WTC11 (cell line): ENCODE measurements around the gene GRIA4. TPM values are rescaled to one million over a fixed set of nuclear protein-coding genes. Genes with fewer than 3 reads are reported as not detected.

Experiments used
- ATAC-seq: fragments of 200-7000 bp; cut with Tn5 transposase; 2 replicates; pipeline ENCODE4 v1.10.0; 2021; ENCODE audit warnings: mild to moderate bottlenecking, moderate library complexity
- CTCF ChIA-PET: fragments of 300-600 bp; sonication (Branson Sonifier 250); formaldehyde crosslinking; loops from one replicate; lab custom pipeline; 2021; ENCODE audit warnings: antibody characterized with exemption; lab: Charles Lee
- POLR2A ChIA-PET: fragments of 350-600 bp; sonication (Branson Sonifier 250); formaldehyde crosslinking; loops from one replicate; lab custom pipeline; 2021; ENCODE audit warnings: antibody characterized with exemption; lab: Charles Lee
- DNase-seq: peaks from one replicate; pipeline ENCODE4 v3.0.0; 2021; ENCODE audit warnings: low spot score
- H3K27ac Mint-ChIP-seq: 2 replicates; pipeline ENCODE4 v1.8.0; 2021; ENCODE audit warnings: mixed read lengths
- H3K27me3 Mint-ChIP-seq: 2 replicates; pipeline ENCODE4 v1.8.0; 2021; ENCODE audit warnings: low read depth, mild to moderate bottlenecking, moderate library complexity, mixed read lengths
- H3K36me3 Mint-ChIP-seq: 2 replicates; pipeline ENCODE4 v1.8.0; 2021; ENCODE audit warnings: mixed read lengths
- H3K4me1 Mint-ChIP-seq: 2 replicates; pipeline ENCODE4 v1.8.0; 2022; ENCODE audit warnings: mixed read lengths
- H3K4me3 Mint-ChIP-seq: 2 replicates; pipeline ENCODE4 v1.8.0; 2021; ENCODE audit warnings: mild to moderate bottlenecking, moderate library complexity, mixed read lengths
- H3K9me3 Mint-ChIP-seq: 2 replicates; pipeline ENCODE4 v1.8.0; 2021; ENCODE audit warnings: mixed read lengths
- FOXP1 ChIP-seq: sonication (generic); formaldehyde crosslinking; IDR thresholded peaks from 2 replicates; pipeline ENCODE4 v1.8.0; 2022; ENCODE audit warnings: missing genetic modification reagents, mild to moderate bottlenecking, moderate library complexity, borderline replicate concordance
- GABPB1 ChIP-seq: sonication (generic); formaldehyde crosslinking; IDR thresholded peaks from 2 replicates; pipeline ENCODE4 v1.8.1; 2023; ENCODE audit warnings: mild to moderate bottlenecking, missing genetic modification reagents
- IRF1 ChIP-seq: sonication (generic); formaldehyde crosslinking; IDR thresholded peaks from 2 replicates; pipeline ENCODE4 v1.8.0; 2023; ENCODE audit warnings: missing genetic modification reagents
- MAX ChIP-seq: sonication (generic); formaldehyde crosslinking; IDR thresholded peaks from 2 replicates; pipeline ENCODE4 v1.8.0; 2022; ENCODE audit warnings: mild to moderate bottlenecking, missing genetic modification reagents
- NFE2L1 ChIP-seq: sonication (generic); formaldehyde crosslinking; IDR thresholded peaks from 2 replicates; pipeline ENCODE4 v1.8.1; 2023; ENCODE audit warnings: missing genetic modification reagents
- NR1H2 ChIP-seq: sonication (generic); formaldehyde crosslinking; IDR thresholded peaks from 2 replicates; pipeline ENCODE4 v1.9.0; 2021; ENCODE audit warnings: mild to moderate bottlenecking, moderate library complexity, missing genetic modification reagents
- TEAD4 ChIP-seq: sonication (generic); formaldehyde crosslinking; IDR thresholded peaks from 2 replicates; pipeline ENCODE4 v1.8.0; 2022; ENCODE audit warnings: mild to moderate bottlenecking, missing genetic modification reagents
- TP53 ChIP-seq: sonication (generic); formaldehyde crosslinking; IDR thresholded peaks from 2 replicates; pipeline ENCODE4 v1.8.1; 2023; ENCODE audit warnings: mild to moderate bottlenecking, missing genetic modification reagents
- ZNF263 ChIP-seq: sonication (generic); formaldehyde crosslinking; IDR thresholded peaks from 2 replicates; pipeline ENCODE4 v1.8.1; 2022; ENCODE audit warnings: low read depth, mild to moderate bottlenecking, moderate library complexity, missing genetic modification reagents
- ZSCAN18 ChIP-seq: fragments of 250-450 bp; sonication (Bioruptor Pico); IDR thresholded peaks from 2 replicates; pipeline ENCODE4 v2.1.2; 2022; ENCODE audit warnings: mild to moderate bottlenecking, moderate library complexity
- total RNA-seq: library from RNA; stranded (reverse); gene quantifications from 3 replicates; pipeline ENCODE4 v1.2.3, GENCODE V29; 2021
- TF ChIP-seq, protein P1 (sequence below): sonication (generic); formaldehyde crosslinking; IDR thresholded peaks from 2 replicates; pipeline ENCODE4 v1.8.0; 2022; ENCODE audit warnings: missing genetic modification reagents
- TF ChIP-seq, protein P2 (sequence below): sonication (generic); formaldehyde crosslinking; conservative IDR thresholded peaks from 2 replicates; pipeline ENCODE4 v1.8.1; 2023; ENCODE audit warnings: mild to moderate bottlenecking, low read depth, missing genetic modification reagents, moderate library complexity
- TF ChIP-seq, protein P3 (sequence below): sonication (generic); formaldehyde crosslinking; IDR thresholded peaks from 2 replicates; pipeline ENCODE4 v1.8.0; 2023; ENCODE audit warnings: mild to moderate bottlenecking, missing genetic modification reagents
- TF ChIP-seq, protein P4 (sequence below): fragments of 250-450 bp; sonication (Bioruptor Pico); IDR thresholded peaks from 2 replicates; pipeline ENCODE4 v1.9.0; 2021; ENCODE audit warnings: mild to moderate bottlenecking

GRIA4 gene
- total RNA-seq, 1 experiment from 2014 or later = 11.4 TPM

- ATAC-seq (no peak), DNase-seq (no peak)
- H3K27ac Mint-ChIP-seq = no peak overlapping the region
- H3K36me3 Mint-ChIP-seq = peaks cover 6% of the 10 kb centered on the region; the same call in 1 of the 2 replicates
- H3K27me3 Mint-ChIP-seq = no peaks in the 10 kb centered on the region
- no peaks in the 10 kb centered on the region for H3K9me3 Mint-ChIP-seq
- ChIA-PET POLR2A (no interaction called here), CTCF (no interaction called here)
- TF ChIP-seq, protein P1, sequence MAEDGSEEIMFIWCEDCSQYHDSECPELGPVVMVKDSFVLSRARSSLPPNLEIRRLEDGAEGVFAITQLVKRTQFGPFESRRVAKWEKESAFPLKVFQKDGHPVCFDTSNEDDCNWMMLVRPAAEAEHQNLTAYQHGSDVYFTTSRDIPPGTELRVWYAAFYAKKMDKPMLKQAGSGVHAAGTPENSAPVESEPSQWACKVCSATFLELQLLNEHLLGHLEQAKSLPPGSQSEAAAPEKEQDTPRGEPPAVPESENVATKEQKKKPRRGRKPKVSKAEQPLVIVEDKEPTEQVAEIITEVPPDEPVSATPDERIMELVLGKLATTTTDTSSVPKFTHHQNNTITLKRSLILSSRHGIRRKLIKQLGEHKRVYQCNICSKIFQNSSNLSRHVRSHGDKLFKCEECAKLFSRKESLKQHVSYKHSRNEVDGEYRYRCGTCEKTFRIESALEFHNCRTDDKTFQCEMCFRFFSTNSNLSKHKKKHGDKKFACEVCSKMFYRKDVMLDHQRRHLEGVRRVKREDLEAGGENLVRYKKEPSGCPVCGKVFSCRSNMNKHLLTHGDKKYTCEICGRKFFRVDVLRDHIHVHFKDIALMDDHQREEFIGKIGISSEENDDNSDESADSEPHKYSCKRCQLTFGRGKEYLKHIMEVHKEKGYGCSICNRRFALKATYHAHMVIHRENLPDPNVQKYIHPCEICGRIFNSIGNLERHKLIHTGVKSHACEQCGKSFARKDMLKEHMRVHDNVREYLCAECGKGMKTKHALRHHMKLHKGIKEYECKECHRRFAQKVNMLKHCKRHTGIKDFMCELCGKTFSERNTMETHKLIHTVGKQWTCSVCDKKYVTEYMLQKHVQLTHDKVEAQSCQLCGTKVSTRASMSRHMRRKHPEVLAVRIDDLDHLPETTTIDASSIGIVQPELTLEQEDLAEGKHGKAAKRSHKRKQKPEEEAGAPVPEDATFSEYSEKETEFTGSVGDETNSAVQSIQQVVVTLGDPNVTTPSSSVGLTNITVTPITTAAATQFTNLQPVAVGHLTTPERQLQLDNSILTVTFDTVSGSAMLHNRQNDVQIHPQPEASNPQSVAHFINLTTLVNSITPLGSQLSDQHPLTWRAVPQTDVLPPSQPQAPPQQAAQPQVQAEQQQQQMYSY = no peak
- peaks cover 20% of the 10 kb centered on the region for H3K4me1 Mint-ChIP-seq
- H3K4me3 Mint-ChIP-seq = no peak overlapping the region
Measured at GRCh38 chr11:105754260-105754659, 144.4 kb downstream of the GRIA4 start.

GRCh38 chr11:105754716-105755115 is 144.8 kb downstream of the GRIA4 start:
- no peaks in the 10 kb centered on the region for H3K27me3 Mint-ChIP-seq
- POLR2A ChIA-PET = no interaction called here
- ATAC-seq (no peak), DNase-seq (no peak)
- CTCF ChIA-PET = no interaction called here
- no peak overlapping the region for H3K4me3 Mint-ChIP-seq
- H3K36me3 Mint-ChIP-seq = peaks cover 6% of the 10 kb centered on the region; the same call in 1 of the 2 replicates
- no peak overlapping the region for H3K27ac Mint-ChIP-seq
- TF ChIP-seq IRF1 (CRISPR knock-in tag) (no peak), GABPB1 (CRISPR knock-in tag) (no peak), TP53 (CRISPR knock-in tag) (no peak), NFE2L1 (CRISPR knock-in tag) (no peak), ZNF263 (CRISPR knock-in tag) (no peak)
- TF ChIP-seq, protein P2, sequence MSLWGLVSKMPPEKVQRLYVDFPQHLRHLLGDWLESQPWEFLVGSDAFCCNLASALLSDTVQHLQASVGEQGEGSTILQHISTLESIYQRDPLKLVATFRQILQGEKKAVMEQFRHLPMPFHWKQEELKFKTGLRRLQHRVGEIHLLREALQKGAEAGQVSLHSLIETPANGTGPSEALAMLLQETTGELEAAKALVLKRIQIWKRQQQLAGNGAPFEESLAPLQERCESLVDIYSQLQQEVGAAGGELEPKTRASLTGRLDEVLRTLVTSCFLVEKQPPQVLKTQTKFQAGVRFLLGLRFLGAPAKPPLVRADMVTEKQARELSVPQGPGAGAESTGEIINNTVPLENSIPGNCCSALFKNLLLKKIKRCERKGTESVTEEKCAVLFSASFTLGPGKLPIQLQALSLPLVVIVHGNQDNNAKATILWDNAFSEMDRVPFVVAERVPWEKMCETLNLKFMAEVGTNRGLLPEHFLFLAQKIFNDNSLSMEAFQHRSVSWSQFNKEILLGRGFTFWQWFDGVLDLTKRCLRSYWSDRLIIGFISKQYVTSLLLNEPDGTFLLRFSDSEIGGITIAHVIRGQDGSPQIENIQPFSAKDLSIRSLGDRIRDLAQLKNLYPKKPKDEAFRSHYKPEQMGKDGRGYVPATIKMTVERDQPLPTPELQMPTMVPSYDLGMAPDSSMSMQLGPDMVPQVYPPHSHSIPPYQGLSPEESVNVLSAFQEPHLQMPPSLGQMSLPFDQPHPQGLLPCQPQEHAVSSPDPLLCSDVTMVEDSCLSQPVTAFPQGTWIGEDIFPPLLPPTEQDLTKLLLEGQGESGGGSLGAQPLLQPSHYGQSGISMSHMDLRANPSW = no peak
- TF ChIP-seq, protein P3, sequence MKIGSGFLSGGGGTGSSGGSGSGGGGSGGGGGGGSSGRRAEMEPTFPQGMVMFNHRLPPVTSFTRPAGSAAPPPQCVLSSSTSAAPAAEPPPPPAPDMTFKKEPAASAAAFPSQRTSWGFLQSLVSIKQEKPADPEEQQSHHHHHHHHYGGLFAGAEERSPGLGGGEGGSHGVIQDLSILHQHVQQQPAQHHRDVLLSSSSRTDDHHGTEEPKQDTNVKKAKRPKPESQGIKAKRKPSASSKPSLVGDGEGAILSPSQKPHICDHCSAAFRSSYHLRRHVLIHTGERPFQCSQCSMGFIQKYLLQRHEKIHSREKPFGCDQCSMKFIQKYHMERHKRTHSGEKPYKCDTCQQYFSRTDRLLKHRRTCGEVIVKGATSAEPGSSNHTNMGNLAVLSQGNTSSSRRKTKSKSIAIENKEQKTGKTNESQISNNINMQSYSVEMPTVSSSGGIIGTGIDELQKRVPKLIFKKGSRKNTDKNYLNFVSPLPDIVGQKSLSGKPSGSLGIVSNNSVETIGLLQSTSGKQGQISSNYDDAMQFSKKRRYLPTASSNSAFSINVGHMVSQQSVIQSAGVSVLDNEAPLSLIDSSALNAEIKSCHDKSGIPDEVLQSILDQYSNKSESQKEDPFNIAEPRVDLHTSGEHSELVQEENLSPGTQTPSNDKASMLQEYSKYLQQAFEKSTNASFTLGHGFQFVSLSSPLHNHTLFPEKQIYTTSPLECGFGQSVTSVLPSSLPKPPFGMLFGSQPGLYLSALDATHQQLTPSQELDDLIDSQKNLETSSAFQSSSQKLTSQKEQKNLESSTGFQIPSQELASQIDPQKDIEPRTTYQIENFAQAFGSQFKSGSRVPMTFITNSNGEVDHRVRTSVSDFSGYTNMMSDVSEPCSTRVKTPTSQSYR = no peak
- TF ChIP-seq, protein P4, sequence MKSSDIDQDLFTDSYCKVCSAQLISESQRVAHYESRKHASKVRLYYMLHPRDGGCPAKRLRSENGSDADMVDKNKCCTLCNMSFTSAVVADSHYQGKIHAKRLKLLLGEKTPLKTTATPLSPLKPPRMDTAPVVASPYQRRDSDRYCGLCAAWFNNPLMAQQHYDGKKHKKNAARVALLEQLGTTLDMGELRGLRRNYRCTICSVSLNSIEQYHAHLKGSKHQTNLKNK (CRISPR knock-in tag) = no peak
- no peaks in the 10 kb centered on the region for H3K9me3 Mint-ChIP-seq
- peaks cover 20% of the 10 kb centered on the region for H3K4me1 Mint-ChIP-seq

DNA sequence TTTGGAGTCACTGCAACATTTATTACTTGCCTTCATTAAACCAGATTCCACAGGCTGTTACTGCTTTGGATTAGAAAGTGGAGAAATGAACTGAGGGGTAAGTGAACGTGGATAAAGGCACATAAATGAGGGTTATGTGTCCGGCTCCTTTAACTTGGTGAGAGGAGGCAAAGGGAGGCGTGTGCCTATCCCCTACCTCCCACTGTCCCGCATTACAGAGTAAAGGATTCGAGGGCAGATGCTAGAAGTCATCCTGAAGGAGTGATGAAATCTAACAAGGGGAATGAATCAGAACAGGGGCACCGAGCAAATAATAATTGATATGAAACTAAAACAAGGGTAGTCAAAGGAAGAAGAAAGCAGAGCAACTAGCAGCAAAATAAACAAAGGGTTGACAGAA is 147.2 kb downstream of the GRIA4 start:
- no peak for DNase-seq
- peak; percentile 65 for ATAC-seq
- no peak overlapping the region for H3K4me3 Mint-ChIP-seq
- peaks cover 17% of the 10 kb centered on the region for H3K4me1 Mint-ChIP-seq
- no peak overlapping the region for H3K27ac Mint-ChIP-seq
- ChIA-PET CTCF (no interaction called here), POLR2A (interaction anchor here (0.7 kb wide), 1 partner anchor 340 kb away, joined by 3 read pairs; no protein-coding TSS in a partner anchor)
- H3K9me3 Mint-ChIP-seq = no peaks in the 10 kb centered on the region
- peaks cover 6% of the 10 kb centered on the region; the same call in 1 of the 2 replicates for H3K36me3 Mint-ChIP-seq
- no peaks in the 10 kb centered on the region for H3K27me3 Mint-ChIP-seq
- TF ChIP-seq MAX (CRISPR knock-in tag) = no peak
- TF ChIP-seq NR1H2 (CRISPR knock-in tag) = no peak
- TF ChIP-seq, protein P1 = no peak
- no peak for TF ChIP-seq FOXP1 (CRISPR knock-in tag)
- TF ChIP-seq TP53 (CRISPR knock-in tag) = no peak
- TF ChIP-seq TEAD4 (CRISPR knock-in tag) = no peak
- TF ChIP-seq ZSCAN18 (CRISPR knock-in tag) = no peak
